CD4-positive, alpha-beta T cell treated with Interleukin-1 beta for 1 hour (primary cell): ENCODE data around the gene CENPT.

ENCODE experiments used
- DNase-seq, 2 donors: peaks; one replicate each; pipeline ENCODE4 v3.0.0-alpha.2; 2020 to 2022

CENPT gene, protein sequence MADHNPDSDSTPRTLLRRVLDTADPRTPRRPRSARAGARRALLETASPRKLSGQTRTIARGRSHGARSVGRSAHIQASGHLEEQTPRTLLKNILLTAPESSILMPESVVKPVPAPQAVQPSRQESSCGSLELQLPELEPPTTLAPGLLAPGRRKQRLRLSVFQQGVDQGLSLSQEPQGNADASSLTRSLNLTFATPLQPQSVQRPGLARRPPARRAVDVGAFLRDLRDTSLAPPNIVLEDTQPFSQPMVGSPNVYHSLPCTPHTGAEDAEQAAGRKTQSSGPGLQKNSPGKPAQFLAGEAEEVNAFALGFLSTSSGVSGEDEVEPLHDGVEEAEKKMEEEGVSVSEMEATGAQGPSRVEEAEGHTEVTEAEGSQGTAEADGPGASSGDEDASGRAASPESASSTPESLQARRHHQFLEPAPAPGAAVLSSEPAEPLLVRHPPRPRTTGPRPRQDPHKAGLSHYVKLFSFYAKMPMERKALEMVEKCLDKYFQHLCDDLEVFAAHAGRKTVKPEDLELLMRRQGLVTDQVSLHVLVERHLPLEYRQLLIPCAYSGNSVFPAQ

GRCh38 chr16:67847064-67847861 is at the start of gene CENPT:
Gene CENPT (minus strand): TSS chr16:67847693. CDS start chr16:67833859, 13,834 bp downstream.
- no peak for DNase-seq

DNA sequence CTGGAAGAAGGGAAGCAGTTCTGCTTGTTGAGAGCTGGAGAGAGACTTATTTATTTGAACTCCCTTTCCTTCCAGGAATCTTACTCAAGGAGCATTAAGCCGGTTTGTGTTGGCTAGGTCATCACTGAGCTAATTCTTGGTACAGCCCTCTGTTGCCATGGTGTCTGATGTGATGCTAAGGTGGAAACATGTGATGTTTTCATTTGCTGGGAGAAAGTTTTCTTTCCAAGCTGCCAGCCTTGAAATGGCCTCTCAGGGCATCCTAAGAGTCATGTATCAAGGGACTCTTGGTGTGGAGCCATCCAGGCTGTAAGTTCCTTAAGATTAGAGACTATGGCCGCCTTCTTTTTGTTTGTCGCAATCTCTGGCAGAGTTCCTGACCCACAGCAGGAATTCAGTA is 49.7 kb upstream of the CENPT start:
- no peak for DNase-seq

DNA sequence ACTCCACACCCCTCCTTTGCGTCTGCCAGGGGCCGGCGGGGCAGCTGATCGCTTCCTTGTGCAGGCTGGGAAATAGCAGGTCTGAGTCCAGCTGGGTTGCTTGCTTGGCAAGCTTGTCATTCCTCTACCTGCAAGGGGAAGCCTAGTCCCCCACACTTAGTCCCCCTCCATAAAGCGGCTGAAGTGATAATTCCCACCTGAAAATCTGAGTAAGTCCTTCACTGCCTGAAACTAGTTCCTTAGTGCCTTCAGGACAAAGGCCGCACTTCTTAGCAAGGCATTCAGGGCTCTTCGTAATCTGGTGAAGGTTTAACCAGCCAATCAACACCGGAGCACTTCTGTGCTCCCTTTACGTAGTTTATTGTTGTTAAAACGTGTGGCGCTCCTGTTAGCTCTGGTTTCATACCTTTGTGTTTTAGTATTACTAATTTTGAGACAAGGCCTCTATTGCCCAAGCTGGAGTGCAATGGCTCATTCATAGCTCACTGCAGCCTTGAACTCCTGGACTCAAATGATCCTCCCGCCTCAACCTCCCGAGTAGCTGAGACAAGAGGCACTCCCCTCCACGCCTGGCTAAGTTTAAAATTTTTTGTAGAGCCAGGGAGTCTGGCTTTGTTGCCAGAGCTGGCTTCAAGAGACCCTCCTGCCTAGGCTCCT is 46.4 kb upstream of the CENPT start:
- DNase-seq: no peak

GRCh38 chr16:67892899-67893742 is 45.6 kb upstream of the CENPT start, which contains the start of gene PSKH1:
Gene PSKH1 (plus strand): TSS chr16:67893254. CDS start chr16:67908750, 15,496 bp downstream.
- DNase-seq: peak; percentile 93

- no peak for DNase-seq
These were observed 44.9 kb upstream of the CENPT start for GRCh38 chr16:67892375-67892774.

GRCh38 chr16:67888331-67888730 is 40.8 kb upstream of the CENPT start:
- no peak for DNase-seq

DNA sequence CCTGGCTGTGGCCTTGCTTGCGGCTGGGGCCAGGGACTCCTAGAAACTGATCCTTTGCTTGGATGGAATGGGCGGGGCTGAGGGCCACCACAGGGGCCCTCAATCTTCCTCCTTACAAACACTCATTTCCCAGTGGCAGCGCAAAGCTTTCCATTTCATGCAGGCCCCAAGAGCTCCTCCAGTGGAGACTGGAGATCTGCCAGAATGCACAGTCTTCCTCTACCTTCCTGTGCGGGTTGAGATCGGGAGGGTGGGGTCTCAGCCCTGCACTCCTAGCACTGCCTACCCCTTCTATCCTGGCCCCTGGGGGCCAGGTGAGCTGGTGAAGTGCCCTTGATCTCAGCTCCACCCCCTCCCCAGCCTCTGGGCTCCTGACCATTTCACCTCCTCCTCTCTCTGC is 38.9 kb upstream of the CENPT start:
- no peak for DNase-seq

- DNase-seq: no peak
These were observed 38.5 kb upstream of the CENPT start for GRCh38 chr16:67885976-67886375.

DNA sequence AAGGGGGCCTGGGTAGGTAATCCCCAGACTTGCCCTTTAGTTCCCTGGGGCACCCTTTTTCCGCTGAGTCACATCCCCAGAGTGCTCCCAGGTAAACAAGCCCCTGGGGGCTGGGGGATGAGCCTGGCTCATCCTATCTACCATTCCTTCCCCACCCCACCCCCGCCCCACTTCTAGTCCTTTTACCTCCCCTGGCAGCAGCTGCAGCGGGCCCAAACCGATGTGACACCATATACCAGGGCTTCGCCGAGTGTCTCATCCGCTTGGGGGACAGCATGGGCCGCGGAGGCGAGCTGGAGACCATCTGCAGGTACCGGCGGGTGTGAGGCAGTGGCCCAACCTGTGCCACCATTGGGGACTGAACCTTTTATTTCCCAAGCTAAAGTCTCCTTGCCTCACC is 38.1 kb upstream of the CENPT start:
- no peak for DNase-seq

GRCh38 chr16:67884684-67885083 is 37.2 kb upstream of the CENPT start, which contains the start of gene NRN1L:
Gene NRN1L (plus strand): TSS chr16:67884885. CDS start chr16:67884904, 19 bp downstream.
- DNase-seq: no peak

- peak; percentile 71 to 74 for DNase-seq
These were observed 36.4 kb upstream of the CENPT start for GRCh38 chr16:67883872-67884261.

GRCh38 chr16:67883146-67883871 is 35.8 kb upstream of the CENPT start:
- DNase-seq: no peak

DNA sequence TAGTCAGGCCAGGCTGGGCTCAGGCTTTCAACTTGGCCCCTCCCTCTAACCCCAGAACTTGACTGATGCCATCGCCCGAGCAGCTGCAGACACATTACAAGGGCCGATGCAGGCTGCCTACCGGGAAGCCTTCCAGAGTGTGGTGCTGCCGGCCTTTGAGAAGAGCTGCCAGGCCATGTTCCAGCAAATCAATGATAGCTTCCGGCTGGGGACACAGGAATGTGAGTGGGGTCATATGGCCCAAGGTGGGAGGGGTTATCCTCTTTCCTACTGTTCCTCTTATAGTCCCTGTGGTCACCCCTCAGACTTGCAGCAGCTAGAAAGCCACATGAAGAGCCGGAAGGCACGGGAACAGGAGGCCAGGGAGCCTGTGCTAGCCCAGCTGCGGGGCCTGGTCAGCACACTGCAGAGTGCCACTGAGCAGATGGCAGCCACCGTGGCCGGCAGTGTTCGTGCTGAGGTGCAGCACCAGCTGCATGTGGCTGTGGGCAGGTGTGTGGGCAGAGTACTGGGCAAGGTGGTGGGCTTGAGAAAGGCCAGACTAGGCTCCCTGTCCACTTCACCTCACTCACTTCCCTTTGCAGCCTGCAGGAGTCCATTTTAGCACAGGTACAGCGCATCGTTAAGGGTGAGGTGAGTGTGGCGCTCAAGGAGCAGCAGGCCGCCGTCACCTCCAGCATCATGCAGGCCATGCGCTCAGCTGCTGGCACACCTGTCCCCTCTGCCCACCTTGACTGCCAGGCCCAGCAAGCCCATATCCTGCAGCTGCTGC is 35.1 kb upstream of the CENPT start:
- no peak for DNase-seq

- DNase-seq: no peak
These were observed 34.2 kb upstream of the CENPT start for GRCh38 chr16:67881621-67882161.

GRCh38 chr16:67880584-67880983 is 33.1 kb upstream of the CENPT start:
- no peak for DNase-seq

DNA sequence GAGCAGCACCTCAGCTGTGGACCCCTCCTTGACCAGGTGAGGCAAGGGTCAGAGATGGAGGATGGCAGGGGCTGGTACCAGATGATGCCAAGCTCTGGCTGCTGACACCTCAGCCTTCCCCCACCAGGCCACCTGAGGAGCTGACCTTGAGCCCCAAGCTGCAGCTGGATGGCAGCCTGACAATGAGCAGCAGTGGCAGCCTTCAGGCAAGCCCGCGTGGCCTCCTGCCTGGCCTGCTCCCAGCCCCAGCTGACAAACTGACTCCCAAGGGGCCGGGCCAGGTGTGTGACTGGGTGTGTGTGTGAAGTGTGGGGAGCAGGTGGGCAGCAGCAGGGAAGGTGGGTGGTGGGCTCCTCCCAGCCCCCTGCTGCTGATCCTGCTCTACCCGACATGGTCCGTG is 32.4 kb upstream of the CENPT start:
- DNase-seq: no peak

DNA sequence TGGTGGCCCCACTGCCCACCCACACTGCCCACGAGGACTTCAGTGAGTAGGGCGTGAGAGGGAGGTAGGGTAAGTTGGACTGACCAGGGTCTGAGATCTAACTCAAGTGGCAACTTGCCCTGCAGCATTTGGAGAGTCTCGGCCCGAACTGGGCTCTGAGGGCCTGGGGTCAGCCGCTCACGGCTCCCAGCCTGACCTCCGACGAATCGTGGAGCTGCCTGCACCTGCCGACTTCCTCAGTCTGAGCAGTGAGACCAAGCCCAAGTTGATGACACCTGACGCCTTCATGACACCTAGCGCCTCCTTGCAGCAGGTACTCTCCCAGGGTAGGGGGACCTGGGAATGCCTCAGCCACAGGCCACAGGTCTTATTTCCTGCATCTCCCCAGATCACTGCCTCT is 32.0 kb upstream of the CENPT start:
- DNase-seq: no peak

GRCh38 chr16:67878846-67879245 is 31.4 kb upstream of the CENPT start:
- DNase-seq: no peak

DNA sequence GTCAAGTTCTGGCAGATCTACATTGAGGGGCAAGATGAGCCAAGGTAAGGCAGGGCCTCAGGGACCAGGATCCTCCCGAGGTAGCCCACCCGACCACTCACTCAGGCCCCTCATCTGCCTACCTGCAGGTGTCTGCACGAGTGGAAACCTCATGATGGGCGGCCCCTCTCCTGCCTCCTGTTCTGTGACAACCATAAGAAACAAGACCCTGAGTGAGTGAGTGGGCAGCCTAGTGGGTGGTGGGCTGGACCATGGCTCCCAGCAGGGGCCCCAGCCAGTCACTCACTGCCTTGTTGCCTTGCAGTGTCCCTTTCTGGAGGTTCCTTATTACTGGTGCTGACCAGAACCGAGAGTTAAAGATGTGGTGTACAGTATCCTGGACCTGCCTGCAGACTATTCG is 30.7 kb upstream of the CENPT start:
- no peak for DNase-seq

DNA sequence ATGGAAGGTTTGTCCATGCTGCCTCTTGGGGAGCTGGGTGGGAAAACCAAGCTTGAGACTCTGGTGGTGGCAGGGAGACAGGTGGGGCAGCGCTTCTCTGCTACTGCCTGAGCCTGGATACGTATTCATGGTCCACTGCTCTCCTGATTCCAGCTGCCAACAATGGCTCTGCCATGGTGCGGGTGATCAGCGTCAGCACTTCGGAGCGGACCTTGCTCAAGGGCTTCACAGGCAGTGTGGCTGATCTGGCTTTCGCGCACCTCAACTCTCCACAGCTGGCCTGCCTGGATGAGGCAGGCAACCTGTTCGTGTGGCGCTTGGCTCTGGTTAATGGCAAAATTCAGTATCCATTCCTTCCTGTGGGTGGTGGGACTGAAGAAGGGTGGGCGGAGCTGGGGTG is 29.6 kb upstream of the CENPT start:
- no peak for DNase-seq
